NCI-H446 treated with DMSO at 0.1 percent for 48 hours (cell line): ENCODE data around the gene TSPAN16.
"Not testable (repeated sequence)": the region's sequence is repeated elsewhere in the genome, so short reads cannot be mapped to it uniquely, and the experiment has no call there.

ENCODE experiments used
- DNase-seq: peaks from one replicate; lab custom pipeline; 2025; lab: John Stamatoyannopoulos, UW

TSPAN16 gene

DNA sequence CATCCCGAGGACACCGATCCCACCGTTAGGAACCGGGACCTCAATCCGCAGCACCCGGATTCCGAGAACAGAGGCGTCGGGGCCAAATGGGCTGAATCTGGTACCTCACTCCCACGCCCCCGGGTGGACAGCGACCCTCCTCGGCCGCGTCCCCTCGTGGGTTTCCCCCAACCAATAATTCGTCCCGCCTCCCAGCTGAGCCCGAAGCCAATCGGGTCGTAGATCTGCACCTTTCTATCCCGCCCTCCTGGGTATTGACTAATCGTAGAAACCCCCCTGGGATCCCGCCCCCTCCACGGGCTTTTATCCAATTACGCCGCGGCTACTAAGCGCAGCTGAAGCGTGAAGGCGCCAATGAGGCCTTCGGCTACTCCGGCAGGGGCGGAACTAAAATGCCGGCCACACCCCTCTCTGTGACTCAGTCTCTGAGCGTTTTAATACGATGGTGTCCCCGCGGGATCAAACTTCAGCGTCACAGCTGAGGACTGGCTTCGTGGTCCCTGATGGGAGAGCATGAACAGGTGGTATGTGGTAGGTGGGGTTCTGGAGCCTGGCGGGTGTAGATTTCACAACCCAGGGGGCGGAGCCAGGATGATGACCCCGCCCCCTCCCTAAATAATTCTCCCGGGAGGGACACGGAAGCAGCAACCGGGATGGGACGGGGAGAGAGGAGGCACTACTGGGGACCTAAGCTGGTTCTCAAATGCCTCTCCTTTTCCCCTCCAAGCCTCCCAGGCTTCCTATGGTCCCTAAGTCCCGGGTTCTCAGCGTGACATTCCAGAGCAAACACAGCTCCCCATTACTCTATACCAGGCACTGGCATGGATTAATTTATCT lies 50.4 kb downstream of the TSPAN16 start, which contains the start of the genes CCDC159 and TMEM205:
CCDC159 (plus strand) TSS at position 416 of the 837 bp plus-strand sequence; CDS start at position 504, 88 bp downstream.
TMEM205 (minus strand) TSS at position 165 of the 837 bp plus-strand sequence. CDS start 649 bp downstream, outside the sequence.
- peak; percentile 99 for DNase-seq

DNA sequence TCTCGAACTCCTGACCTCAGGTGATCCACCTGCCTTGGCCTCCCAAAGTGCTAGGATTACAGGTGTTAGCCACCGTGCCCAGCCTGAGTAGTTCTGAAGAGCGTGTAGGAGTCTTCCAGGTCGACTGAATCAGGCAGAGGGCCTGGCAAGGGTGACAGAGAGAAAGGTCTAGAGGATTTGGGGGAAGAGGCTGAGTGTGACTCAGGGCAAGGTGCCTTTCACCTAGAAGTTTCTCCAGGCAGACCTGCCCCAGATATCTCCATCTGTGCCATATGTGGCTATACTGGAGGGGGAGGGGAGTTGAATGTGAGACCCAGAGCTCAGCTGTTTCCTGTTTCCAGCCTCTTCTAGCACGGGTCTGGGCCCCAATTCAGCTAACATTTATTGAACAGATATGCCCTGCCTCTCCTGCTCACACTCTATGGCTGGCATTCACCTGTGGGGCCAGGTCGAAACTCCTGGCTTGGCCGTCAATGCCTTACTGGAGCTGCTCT lies 51.6 kb downstream of the TSPAN16 start:
- no peak for DNase-seq

- DNase-seq: no peak
These were observed 53.2 kb downstream of the TSPAN16 start for GRCh38 chr19:11349171-11349570.

DNA sequence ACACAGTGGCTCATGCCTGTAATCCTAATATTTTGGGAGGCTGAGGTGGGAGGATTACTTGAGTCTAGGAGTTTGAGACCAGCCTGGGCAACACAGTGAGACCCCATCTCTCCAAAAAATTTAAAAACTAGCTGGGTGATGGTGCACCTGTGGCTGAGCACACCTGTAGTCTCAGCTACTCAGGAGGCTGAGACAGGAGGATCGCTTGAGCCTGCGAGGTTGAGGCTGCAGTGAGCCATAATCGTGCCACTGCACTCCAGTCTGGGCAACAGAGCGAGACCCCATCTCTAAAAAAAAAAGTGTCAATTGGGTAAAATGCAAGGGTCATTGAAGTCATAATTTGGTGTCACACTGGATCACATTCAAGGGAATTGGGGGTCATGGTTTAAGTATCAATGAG lies 58.1 kb downstream of the TSPAN16 start:
- not testable (repeated sequence) for DNase-seq

GRCh38 chr19:11355160-11356073 lies 59.5 kb downstream of the TSPAN16 start, which contains the start of gene PLPPR2:
PLPPR2 (plus strand) TSS chr19:11355432; CDS start chr19:11357674, 2,242 bp downstream.
- peak; percentile 82 for DNase-seq

GRCh38 chr19:11356074-11356397 lies 60.1 kb downstream of the TSPAN16 start:
- DNase-seq: no peak

DNA sequence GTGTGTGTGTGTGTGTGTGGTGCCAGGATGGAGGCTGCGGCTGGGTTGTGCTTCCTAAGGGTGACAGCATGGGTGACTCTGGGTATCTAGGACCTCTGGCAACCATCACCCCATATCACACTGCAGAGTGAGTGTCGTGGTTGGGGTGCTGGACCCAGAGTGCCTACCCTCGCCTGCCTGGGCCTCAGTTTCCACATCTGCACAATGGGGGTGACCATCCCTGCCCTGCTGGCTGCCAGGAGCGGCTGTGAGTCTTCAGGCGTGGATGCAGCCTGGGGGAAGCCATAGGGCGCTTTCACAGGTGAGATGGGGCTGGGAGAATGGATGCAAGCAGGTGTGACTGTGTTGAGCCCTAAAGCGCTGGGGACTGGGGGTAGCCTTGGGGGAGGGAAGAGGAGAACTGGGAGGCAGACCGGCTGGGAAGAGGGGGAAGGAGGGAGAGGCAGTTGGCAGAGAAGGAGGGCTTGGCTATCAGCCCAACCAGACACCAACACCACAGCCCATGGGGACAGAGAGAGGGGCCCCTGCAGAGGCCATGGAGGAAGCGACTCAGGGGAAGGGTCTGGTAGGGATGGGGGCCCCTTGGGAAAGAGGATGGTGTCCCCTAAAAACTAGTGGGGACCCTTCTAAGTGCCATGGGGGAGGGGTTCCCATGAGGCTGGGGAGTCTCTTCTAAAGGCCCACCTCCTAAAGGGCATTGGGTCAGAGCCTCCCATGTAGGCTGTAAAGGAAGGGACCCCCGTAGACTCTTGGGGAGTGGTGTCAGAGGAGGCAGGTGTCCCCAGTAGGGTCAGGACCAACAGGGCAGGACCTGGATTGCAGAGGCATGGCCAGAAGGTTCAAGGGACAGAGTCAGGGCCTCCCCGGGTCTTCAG lies 61.0 kb downstream of the TSPAN16 start:
- no peak for DNase-seq

- DNase-seq: no peak
These were observed 63.5 kb downstream of the TSPAN16 start for GRCh38 chr19:11359421-11359820.

- no peak for DNase-seq
These were observed 65.2 kb downstream of the TSPAN16 start for GRCh38 chr19:11361037-11361770.

- DNase-seq: no peak
These were observed 66.1 kb downstream of the TSPAN16 start for GRCh38 chr19:11361771-11362731.

- DNase-seq: no peak
These were observed 67.9 kb downstream of the TSPAN16 start for GRCh38 chr19:11363881-11364280.

GRCh38 chr19:11364296-11364904 lies 68.4 kb downstream of the TSPAN16 start:
- no peak for DNase-seq

DNA sequence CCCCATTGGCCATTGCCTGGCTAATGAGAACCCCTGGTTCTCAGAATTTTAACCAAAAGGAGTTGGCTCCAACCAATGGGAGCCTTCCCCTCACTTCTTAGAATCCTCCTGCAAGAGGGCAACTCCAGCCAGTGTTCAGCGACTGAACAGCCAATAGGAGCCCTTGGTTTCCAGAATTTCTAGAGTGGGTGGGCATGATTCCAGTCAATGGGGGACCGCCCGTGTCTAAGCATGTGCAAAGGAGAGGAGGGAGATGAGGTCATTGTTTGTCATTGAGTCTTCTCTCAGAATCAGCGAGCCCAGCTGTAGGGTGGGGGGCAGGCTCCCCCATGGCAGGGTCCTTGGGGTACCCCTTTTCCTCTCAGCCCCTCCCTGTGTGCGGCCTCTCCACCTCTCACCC lies 69.0 kb downstream of the TSPAN16 start:
- no peak for DNase-seq
